ENCODE data around the gene KRT9.

The KRT9 gene

GRCh38 chr17:41594363-41594915 is 22.6 kb upstream of the KRT9 start:
- DNase-seq (ENCODE audit: low read depth): no peak
- no peak overlapping the region for H3K4me3 ChIP-seq (ENCODE audit: low read length)
- TF ChIP-seq CTCF (conservative IDR thresholded peaks at IDR 0.05; ENCODE audit: low read depth, low read length): no peak

- H3K4me3 ChIP-seq (ENCODE audit: low read length): no peak overlapping the region
- no peak for DNase-seq (ENCODE audit: low read depth)
- no peak for TF ChIP-seq CTCF (conservative IDR thresholded peaks at IDR 0.05; ENCODE audit: low read depth, low read length)
Measured at GRCh38 chr17:41593306-41593981, 21.6 kb upstream of the KRT9 start.

GRCh38 chr17:41592601-41593305 is 20.9 kb upstream of the KRT9 start:
- H3K4me3 ChIP-seq (ENCODE audit: low read length): no peak overlapping the region
- no peak for TF ChIP-seq CTCF (conservative IDR thresholded peaks at IDR 0.05; ENCODE audit: low read depth, low read length)
- no peak for DNase-seq (ENCODE audit: low read depth)

DNA sequence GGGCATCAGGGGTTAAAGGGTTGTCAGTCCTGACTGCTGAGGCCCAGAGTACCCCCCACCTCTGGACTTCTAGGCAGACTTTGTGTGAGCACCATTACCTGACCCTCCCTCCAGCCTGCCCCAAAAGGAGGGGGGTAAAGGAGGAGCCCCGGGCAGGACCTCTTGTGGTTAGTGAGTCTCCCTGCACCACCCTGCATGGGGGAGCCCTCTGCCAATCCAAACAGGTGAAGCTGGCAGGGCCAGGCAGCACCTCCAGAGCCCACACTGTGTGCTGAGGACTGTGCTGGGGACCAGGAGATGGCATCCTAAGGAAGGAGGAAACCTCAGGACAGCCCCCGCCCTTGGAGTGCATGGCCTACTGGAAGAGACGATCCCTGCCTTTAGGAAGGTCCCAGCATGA is 17.4 kb upstream of the KRT9 start:
- no peak overlapping the region for H3K4me3 ChIP-seq (ENCODE audit: low read length)
- TF ChIP-seq CTCF (conservative IDR thresholded peaks at IDR 0.05; ENCODE audit: low read depth, low read length): no peak
- no peak for DNase-seq (ENCODE audit: low read depth)

DNA sequence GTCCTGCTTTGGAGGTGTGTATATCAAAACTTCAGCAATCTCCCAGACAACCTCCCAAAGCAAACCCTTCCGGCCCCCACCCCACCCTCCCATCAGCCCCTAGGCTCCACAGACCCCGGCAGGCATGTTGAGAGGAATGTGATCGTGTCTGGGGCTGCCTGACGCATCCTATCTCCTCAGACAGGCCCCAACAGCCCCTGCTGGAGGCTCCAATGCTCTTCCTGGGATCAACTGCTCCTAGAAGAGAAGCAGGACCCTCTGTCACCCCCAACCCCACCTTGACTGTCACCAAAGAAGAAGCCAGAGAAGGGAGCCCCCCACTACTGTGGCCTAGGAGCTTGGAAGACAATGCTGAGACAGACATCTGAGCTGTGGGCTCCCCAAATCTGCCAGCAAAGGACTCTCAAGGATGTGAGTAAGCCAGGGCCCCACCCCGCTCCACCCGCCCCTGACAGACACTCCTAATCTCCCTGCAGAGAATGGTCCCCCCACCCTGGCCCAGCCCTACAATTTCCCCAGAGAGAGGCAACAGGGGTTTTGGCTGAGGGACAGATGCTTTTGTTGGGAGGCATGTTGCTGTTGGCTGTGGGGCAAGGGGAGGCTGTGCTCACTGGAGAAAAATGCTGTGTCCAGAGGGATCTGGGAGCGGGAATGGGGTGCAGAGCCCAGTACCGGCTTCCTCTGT is 16.4 kb upstream of the KRT9 start:
- TF ChIP-seq CTCF (conservative IDR thresholded peaks at IDR 0.05; ENCODE audit: low read depth, low read length): no peak
- no peak for DNase-seq (ENCODE audit: low read depth)
- H3K4me3 ChIP-seq (ENCODE audit: low read length): no peak overlapping the region

- H3K4me3 ChIP-seq (ENCODE audit: low read length): no peak within 1 kb of the TSS
- DNase-seq (ENCODE audit: low read depth): no peak
- TF ChIP-seq CTCF (conservative IDR thresholded peaks at IDR 0.05; ENCODE audit: low read depth, low read length): no peak
Measured at GRCh38 chr17:41586863-41587495, 15.1 kb upstream of the KRT9 start, which contains the start of gene KRT14. Gene KRT14 (minus strand): TSS chr17:41586895. CDS start chr17:41586834, 61 bp downstream.

Measured in retinal pigment epithelial cell (primary cell).